Osteoblast (primary cell): ENCODE data around the gene EPB41. TPM values are rescaled to one million over a fixed set of nuclear protein-coding genes. Genes with fewer than 3 reads are reported as not detected.

Source experiments
- DNase-seq: peaks from one replicate; pipeline ENCODE4 v3.0.0; 2011; ENCODE audit warnings: low spot score, mixed read lengths; ENCODE audit not compliant: insufficient read length; ENCODE audit errors: missing footprints
- H2AFZ ChIP-seq: 2 replicates; pipeline ENCODE4 v1.6.0; 2011; ENCODE audit warnings: mild to moderate bottlenecking, low read length
- H3K27ac ChIP-seq: 2 replicates; pipeline ENCODE4 v1.5.1; 2011; ENCODE audit warnings: mild to moderate bottlenecking, low read depth, low read length, moderate library complexity
- H3K27me3 ChIP-seq: 2 replicates; pipeline ENCODE4 v1.6.0; 2012; ENCODE audit warnings: mild to moderate bottlenecking, control low read depth, inconsistent platforms, low read length, moderate library complexity; ENCODE audit not compliant: insufficient read depth
- H3K36me3 ChIP-seq: 2 replicates; pipeline ENCODE4 v1.5.1; 2011; ENCODE audit warnings: mild to moderate bottlenecking, low read length, control low read depth, moderate library complexity; ENCODE audit not compliant: insufficient read depth
- H3K4me1 ChIP-seq: 2 replicates; pipeline ENCODE4 v1.5.1; 2011; ENCODE audit warnings: mild to moderate bottlenecking, low read length, control low read depth, moderate library complexity; ENCODE audit not compliant: insufficient read depth
- H3K4me2 ChIP-seq: 2 replicates; pipeline ENCODE4 v1.6.0; 2011; ENCODE audit warnings: mild to moderate bottlenecking, low read length; ENCODE audit not compliant: insufficient read depth
- H3K4me3 ChIP-seq: fragments of 200-600 bp; sonication (generic); 3 replicates; pipeline ENCODE4 v1.5.1; 2012; ENCODE audit warnings: mild to moderate bottlenecking, low read length, inconsistent platforms; ENCODE audit not compliant: insufficient read depth
- H3K79me2 ChIP-seq: 2 replicates; pipeline ENCODE4 v1.6.0; 2012; ENCODE audit warnings: mild to moderate bottlenecking, low read length, control low read depth, inconsistent platforms; ENCODE audit not compliant: insufficient read depth
- H3K9me3 ChIP-seq: 2 replicates; pipeline ENCODE4 v1.5.1; 2011; ENCODE audit warnings: low read depth, low read length, control low read depth
- H4K20me1 ChIP-seq: 2 replicates; pipeline ENCODE4 v1.6.0; 2012; ENCODE audit warnings: mild to moderate bottlenecking, low read length, control low read depth; ENCODE audit not compliant: insufficient read depth
- total RNA-seq: library from RNA; depleted of rRNA; stranded (reverse); fragments of >200 nt; gene quantifications from 2 replicates; pipeline ENCODE4 v1.2.3, GENCODE V29; 2012
- TF ChIP-seq, protein P1 (sequence below): IDR thresholded peaks from 2 replicates; pipeline ENCODE4 v1.5.1; 2011; ENCODE audit warnings: mild to moderate bottlenecking, low read depth, low read length, moderate library complexity; ENCODE audit errors: extremely low read depth

Gene EPB41
- total RNA-seq, 1 donor, result 20.6 TPM

DNA sequence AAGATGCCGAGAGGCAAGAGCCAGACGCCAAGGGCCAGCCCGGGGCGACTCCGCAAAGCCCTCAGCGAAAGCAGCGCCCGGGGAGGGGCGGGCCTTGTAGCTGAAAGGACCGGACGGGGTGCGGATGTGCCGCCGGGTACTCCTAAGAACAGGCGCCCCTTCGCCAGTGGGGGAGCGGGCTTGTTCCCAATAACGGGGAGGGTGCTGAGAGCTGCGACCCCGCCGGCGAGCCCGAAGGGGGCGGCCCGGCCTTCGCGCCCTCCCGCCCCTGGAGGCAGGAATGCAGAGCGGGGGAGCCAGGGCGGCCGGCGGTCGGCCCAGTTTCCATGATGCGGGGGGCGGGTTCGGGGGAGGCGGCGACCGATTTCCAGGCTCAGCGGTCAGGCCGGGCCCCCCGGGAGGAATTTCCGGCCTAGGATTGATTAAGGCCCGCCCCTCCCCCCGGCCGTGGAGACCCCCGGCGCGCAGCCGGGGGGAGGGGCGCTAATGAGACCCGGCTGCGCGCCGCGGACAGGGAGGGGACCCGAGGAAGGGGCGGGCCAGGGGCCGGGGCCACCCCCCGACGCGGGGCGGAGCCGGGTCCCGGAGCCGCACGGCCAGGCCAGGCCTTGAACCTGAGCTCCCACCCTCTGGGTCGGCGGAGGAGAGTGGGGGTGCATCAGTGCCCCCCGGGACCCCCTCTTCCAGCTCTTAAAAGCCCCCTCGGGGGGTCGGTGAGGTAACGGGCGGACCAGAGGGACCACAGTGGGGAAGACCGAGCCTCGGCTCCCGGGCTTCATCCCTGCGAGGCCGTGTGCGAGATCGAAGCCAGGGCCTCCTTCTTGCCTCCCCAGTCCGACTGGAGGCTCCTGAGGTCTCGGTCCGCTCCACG lies 210.2 kb downstream of the EPB41 start:
- peak overlapping the region; percentile 77 for H3K27ac ChIP-seq

DNA sequence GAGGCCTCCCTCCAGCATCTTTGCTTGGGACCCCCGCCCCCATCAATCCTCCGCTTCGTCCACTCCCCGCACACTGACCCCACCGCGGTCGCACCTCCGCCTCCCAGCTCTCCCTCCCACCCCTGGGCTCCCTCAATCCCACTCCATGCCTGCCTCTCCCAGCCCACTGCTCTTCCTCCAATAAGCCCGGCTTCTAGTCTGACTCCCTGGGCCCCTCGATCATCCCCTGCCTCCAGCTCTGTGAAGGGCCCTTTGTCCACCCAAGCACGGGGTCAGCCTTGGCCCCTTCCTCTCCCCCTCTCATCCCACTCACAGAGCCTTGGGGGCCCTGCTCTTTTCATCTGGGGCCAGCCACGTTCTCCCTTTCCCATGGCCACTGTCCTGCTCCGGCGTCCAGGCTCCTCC lies 210.9 kb downstream of the EPB41 start:
- TF ChIP-seq, protein P1, sequence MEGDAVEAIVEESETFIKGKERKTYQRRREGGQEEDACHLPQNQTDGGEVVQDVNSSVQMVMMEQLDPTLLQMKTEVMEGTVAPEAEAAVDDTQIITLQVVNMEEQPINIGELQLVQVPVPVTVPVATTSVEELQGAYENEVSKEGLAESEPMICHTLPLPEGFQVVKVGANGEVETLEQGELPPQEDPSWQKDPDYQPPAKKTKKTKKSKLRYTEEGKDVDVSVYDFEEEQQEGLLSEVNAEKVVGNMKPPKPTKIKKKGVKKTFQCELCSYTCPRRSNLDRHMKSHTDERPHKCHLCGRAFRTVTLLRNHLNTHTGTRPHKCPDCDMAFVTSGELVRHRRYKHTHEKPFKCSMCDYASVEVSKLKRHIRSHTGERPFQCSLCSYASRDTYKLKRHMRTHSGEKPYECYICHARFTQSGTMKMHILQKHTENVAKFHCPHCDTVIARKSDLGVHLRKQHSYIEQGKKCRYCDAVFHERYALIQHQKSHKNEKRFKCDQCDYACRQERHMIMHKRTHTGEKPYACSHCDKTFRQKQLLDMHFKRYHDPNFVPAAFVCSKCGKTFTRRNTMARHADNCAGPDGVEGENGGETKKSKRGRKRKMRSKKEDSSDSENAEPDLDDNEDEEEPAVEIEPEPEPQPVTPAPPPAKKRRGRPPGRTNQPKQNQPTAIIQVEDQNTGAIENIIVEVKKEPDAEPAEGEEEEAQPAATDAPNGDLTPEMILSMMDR, result no peak
- H3K4me3 ChIP-seq, result peak overlapping the region; percentile 81
- peaks cover 8% of the 10 kb centered on the region for H4K20me1 ChIP-seq
- no peaks in the 10 kb centered on the region for H3K79me2 ChIP-seq
- peak overlapping the region; percentile 89 for H2AFZ ChIP-seq
- peak overlapping the region; percentile 77 for H3K27ac ChIP-seq
- H3K4me1 ChIP-seq, result peaks cover 6% of the 10 kb centered on the region
- peak overlapping the region; percentile 86 for H3K4me2 ChIP-seq
- no peaks in the 10 kb centered on the region for H3K9me3 ChIP-seq
- no peaks in the 10 kb centered on the region for H3K27me3 ChIP-seq
- no peak for DNase-seq
- no peaks in the 10 kb centered on the region for H3K36me3 ChIP-seq

More for the DNA sequence above, 210.2 kb downstream of the EPB41 start:
- Histone ChIP-seq H3K4me1 (peaks cover 12% of the 10 kb centered on the region), H2AFZ (peak overlapping the region; percentile 89), H3K79me2 (no peaks in the 10 kb centered on the region), H3K9me3 (no peaks in the 10 kb centered on the region), H3K27me3 (no peaks in the 10 kb centered on the region), H3K36me3 (no peaks in the 10 kb centered on the region), H4K20me1 (peaks cover 10% of the 10 kb centered on the region), H3K4me3 (peak overlapping the region; percentile 81), H3K4me2 (peak overlapping the region; percentile 86)
- TF ChIP-seq, protein P1, result peak; percentile 53
- peak; percentile 100 for DNase-seq

DNA sequence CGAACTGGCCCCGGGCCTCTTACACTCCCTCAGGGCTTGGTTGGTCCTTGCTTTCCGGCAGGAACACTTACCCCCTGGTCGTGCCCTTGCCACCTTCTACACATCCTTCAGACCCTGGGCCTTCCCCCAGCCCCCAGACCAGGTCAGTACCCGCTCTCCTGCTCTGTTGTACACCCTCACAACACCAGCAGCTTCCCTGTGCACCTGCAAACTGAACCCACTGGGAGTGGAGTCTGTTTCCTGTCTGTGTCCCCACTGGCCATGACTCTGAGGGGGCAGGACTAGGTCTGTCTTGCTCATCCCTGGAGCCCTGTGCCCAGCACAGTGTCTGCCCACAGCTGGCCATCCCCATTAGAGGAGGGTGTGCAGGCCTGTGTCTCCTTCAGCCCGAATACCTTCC lies 211.4 kb downstream of the EPB41 start:
- Histone ChIP-seq H2AFZ (no peak overlapping the region), H4K20me1 (peaks cover 3% of the 10 kb centered on the region), H3K79me2 (no peaks in the 10 kb centered on the region), H3K9me3 (no peaks in the 10 kb centered on the region), H3K4me3 (no peak overlapping the region), H3K36me3 (no peaks in the 10 kb centered on the region), H3K27me3 (no peaks in the 10 kb centered on the region), H3K4me1 (peaks cover 5% of the 10 kb centered on the region), H3K4me2 (no peak overlapping the region), H3K27ac (no peak overlapping the region)
- TF ChIP-seq, protein P1, result no peak
- no peak for DNase-seq

DNA sequence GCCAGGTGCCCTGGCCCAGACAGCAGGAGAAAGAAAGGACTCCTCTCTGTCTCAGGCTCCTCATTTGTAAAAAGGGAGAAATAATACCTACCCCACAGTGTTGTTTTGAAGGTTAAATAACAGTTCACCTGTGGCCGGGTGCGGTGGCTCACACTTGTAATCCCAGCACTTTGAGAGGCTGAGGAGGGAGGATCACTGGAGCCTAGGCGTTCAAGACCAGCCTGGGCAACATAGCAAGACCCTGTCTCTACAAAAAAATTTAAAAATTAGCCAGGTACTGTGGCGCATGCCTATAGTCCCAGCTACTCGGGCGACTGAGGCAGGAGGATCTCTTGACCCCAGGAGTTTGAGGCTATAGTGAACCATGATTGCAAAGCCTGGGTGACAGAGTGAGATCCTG lies 211.8 kb downstream of the EPB41 start:
- Histone ChIP-seq H3K27me3 (no peaks in the 10 kb centered on the region), H3K27ac (no peak overlapping the region), H4K20me1 (no peaks in the 10 kb centered on the region), H3K4me3 (no peak overlapping the region), H3K79me2 (no peaks in the 10 kb centered on the region), H3K36me3 (no peaks in the 10 kb centered on the region), H3K4me2 (no peak overlapping the region), H2AFZ (no peak overlapping the region), H3K9me3 (no peaks in the 10 kb centered on the region), H3K4me1 (peaks cover 5% of the 10 kb centered on the region)
- TF ChIP-seq, protein P1, result no peak
- DNase-seq, result no peak
